ENCODE results near the gene MBNL2. TPM values are rescaled to one million over a fixed set of nuclear protein-coding genes. Genes with fewer than 3 reads are reported as not detected.

MBNL2 gene
- total RNA-seq, 4 donors from 2014 or later: 113 to 129 (median 118) TPM

GRCh38 chr13:97256343-97256783, 34.2 kb downstream of the MBNL2 start:
- TF ChIP-seq EP300 (IDR thresholded peaks at IDR 0.05): no peak
- peak; percentile 90 for TF ChIP-seq POLR2AphosphoS5 (IDR thresholded peaks at IDR 0.05)
- WGBS, 2 donors (ENCODE audit: low coverage in 1 of 2): 17 to 19% methylated on average over 5 of the region's 5 CpGs
- peak; percentile 58 for ATAC-seq
- Histone ChIP-seq H3K27ac (peak overlapping the region; percentile 50 to 80 (median 70)), H3K36me3 (no peaks in the 10 kb centered on the region), H3K27me3 (no peaks in the 10 kb centered on the region), H3K9me3 (no peaks in the 10 kb centered on the region), H3K4me3 (no peak overlapping the region), H3K4me1 (peaks cover 32 to 86% (median 57%) of the 10 kb centered on the region in 3 donors)

- Histone ChIP-seq H3K4me1 (peaks cover 32 to 92% (median 65%) of the 10 kb centered on the region in 3 donors), H3K36me3 (no peaks in the 10 kb centered on the region), H3K27me3 (no peaks in the 10 kb centered on the region), H3K4me3 (no peak overlapping the region), H3K27ac (peak overlapping the region; percentile 6 to 80 (median 71)), H3K9me3 (no peaks in the 10 kb centered on the region)
- ATAC-seq: no peak
- TF ChIP-seq CTCF (IDR thresholded peaks at IDR 0.05): no peak
- TF ChIP-seq EP300 (IDR thresholded peaks at IDR 0.05): no peak
- no peak for TF ChIP-seq POLR2A (IDR thresholded peaks at IDR 0.05)
- TF ChIP-seq POLR2AphosphoS5 (IDR thresholded peaks at IDR 0.05): no peak
- WGBS, 2 donors (ENCODE audit: low coverage in 1 of 2): 70 to 80% methylated on average over 4 to 6 of the region's 6 CpGs
Observed at GRCh38 chr13:97257228-97257755, 35.2 kb downstream of the MBNL2 start.

DNA sequence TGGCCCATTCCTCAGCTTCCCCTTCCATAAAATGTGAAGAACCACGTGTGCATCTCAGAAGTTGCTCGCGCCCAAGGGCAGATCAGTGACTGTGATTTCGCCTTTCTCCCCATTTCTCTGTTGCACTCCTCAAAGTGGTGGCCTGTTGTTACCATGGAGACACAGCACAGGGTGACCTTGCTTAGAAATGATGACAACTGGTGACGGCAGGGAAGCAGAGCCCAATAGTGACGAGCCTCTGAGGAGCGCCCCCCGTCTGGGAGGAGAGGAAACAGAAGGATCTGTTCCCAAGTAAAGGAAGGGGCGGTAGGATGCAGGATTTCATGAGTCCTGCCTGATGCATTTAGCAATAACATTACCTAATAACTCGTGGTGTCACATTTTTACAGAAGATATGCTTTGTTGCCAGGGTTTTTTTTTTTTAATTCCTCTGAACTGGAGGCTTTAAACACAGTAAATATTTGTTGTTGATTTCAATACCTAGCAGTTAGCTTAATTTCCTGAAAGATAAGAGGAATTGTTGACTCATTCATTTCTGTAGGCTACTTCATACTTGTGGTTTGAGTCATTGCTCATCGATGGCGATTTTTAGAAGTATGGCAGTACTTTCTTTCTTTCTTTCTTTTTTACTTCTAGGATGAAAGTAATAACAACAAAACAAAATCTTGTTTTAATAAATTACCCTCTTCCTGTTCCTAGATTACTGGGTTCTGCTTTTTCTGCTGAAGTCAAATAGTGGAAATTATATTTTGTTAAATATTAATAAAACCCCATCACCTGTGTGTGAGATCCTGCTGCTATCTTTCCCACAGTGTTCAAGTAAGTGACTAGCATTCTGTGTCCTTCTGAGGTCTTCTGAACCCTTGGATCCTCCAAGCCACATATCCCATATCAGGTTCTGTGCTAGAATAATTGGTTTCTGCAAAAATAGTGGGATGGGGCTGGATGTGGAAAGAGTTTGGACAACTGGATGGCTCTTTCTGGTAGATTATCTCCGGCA, 36.0 kb downstream of the MBNL2 start:
- H3K4me1 ChIP-seq: peaks cover 29 to 100% (median 65%) of the 10 kb centered on the region in 3 donors
- no peaks in the 10 kb centered on the region for H3K27me3 ChIP-seq
- H3K9me3 ChIP-seq: no peaks in the 10 kb centered on the region
- peak overlapping the region; percentile 6 to 80 (median 71) for H3K27ac ChIP-seq
- peak; percentile 80 for ATAC-seq
- H3K36me3 ChIP-seq: no peaks in the 10 kb centered on the region
- H3K4me3 ChIP-seq: no peak overlapping the region
- WGBS, 2 donors (ENCODE audit: low coverage in 1 of 2): 44 to 60% methylated on average over 5 to 7 of the region's 13 CpGs
- TF ChIP-seq EP300 (IDR thresholded peaks at IDR 0.05) (no peak), POLR2AphosphoS5 (IDR thresholded peaks at IDR 0.05) (peak; percentile 58)

DNA sequence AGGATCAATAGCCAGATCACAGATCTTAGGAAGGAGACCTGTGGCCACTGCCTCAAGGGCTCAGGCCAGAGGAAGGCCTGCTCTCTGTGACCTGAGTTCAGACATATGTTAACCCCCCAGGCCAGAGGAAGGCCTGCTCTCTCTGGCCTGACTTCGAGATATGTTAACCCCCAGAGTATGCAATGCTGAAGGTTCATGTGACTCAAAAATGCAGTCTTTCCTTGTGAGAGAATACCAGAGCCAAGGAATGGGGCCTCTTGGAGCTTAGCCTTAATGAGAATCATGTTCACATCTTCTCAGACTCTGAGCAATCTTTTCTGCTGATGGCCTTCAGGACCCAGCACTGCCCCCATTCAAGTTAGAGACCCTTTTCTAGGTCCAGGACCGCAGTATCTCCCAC, 36.7 kb downstream of the MBNL2 start:
- peak overlapping the region in 3 of 4 donors; percentile 60 to 80 (median 76) for H3K27ac ChIP-seq
- H3K27me3 ChIP-seq: no peaks in the 10 kb centered on the region
- TF ChIP-seq CTCF (IDR thresholded peaks at IDR 0.05) (no peak), POLR2AphosphoS5 (IDR thresholded peaks at IDR 0.05) (no peak), EP300 (IDR thresholded peaks at IDR 0.05) (no peak), POLR2A (IDR thresholded peaks at IDR 0.05) (no peak)
- no peak overlapping the region for H3K4me3 ChIP-seq
- no peak for ATAC-seq
- WGBS, 2 donors (ENCODE audit: low coverage in 1 of 2): 50% methylated on average over 2 of the region's 2 CpGs; no CpG with 5 or more reads in 1 of the 2 donors
- peaks cover 29 to 100% (median 65%) of the 10 kb centered on the region in 3 donors for H3K4me1 ChIP-seq
- H3K9me3 ChIP-seq: no peaks in the 10 kb centered on the region
- no peaks in the 10 kb centered on the region for H3K36me3 ChIP-seq

- Histone ChIP-seq H3K9me3 (no peaks in the 10 kb centered on the region), H3K27ac (peak overlapping the region; percentile 17 to 80 (median 68)), H3K27me3 (no peaks in the 10 kb centered on the region), H3K4me1 (peaks cover 29 to 100% (median 65%) of the 10 kb centered on the region in 3 donors), H3K4me3 (no peak overlapping the region), H3K36me3 (no peaks in the 10 kb centered on the region)
- 69 to 71% methylated on average over 3 to 6 of the region's 6 CpGs for WGBS, 2 donors (ENCODE audit: low coverage in 1 of 2)
- ATAC-seq: no peak
- no peak for TF ChIP-seq POLR2AphosphoS5 (IDR thresholded peaks at IDR 0.05)
- TF ChIP-seq EP300 (IDR thresholded peaks at IDR 0.05): no peak
- TF ChIP-seq POLR2A (IDR thresholded peaks at IDR 0.05): no peak
- TF ChIP-seq CTCF (IDR thresholded peaks at IDR 0.05): no peak
Observed at GRCh38 chr13:97259410-97259797, 37.3 kb downstream of the MBNL2 start.
